GM21786 (cell line): ENCODE results near the gene AFM.

Source experiments
- ATAC-seq: cut with Tn5 transposase; IDR thresholded peaks from one replicate; pipeline ENCODE4 v1.9.1; 2021; ENCODE audit not compliant: unreplicated experiment

The AFM gene

GRCh38 chr4:73481358-73481757 is at the start of gene AFM:
TSS of gene AFM (plus strand) at chr4:73481745. CDS start at chr4:73481776, 31 bp downstream.
- ATAC-seq, result no peak

- ATAC-seq, result no peak
Observed at GRCh38 chr4:73431813-73432168, 49.8 kb upstream of the AFM start.

- no peak for ATAC-seq
Observed at GRCh38 chr4:73432169-73433000, 49.2 kb upstream of the AFM start.

- ATAC-seq, result no peak
Observed at GRCh38 chr4:73433140-73433539, 48.4 kb upstream of the AFM start.

- no peak for ATAC-seq
Observed at GRCh38 chr4:73434311-73434710, 47.2 kb upstream of the AFM start.

GRCh38 chr4:73435984-73436383 is 45.6 kb upstream of the AFM start, which contains the start of gene AFP:
TSS of gene AFP (plus strand) at chr4:73436221. CDS start at chr4:73436263, 42 bp downstream.
- ATAC-seq, result no peak

- no peak for ATAC-seq
Observed at GRCh38 chr4:73436674-73437557, 44.6 kb upstream of the AFM start.

GRCh38 chr4:73437558-73437956 is 44.0 kb upstream of the AFM start:
- ATAC-seq, result no peak

GRCh38 chr4:73438048-73438447 is 43.5 kb upstream of the AFM start:
- no peak for ATAC-seq

GRCh38 chr4:73438582-73439215 is 42.8 kb upstream of the AFM start:
- no peak for ATAC-seq

GRCh38 chr4:73439445-73439844 is 42.1 kb upstream of the AFM start:
- no peak for ATAC-seq

- ATAC-seq, result no peak
Observed at GRCh38 chr4:73439991-73440390, 41.6 kb upstream of the AFM start.

GRCh38 chr4:73440653-73441052 is 40.9 kb upstream of the AFM start:
- no peak for ATAC-seq

- no peak for ATAC-seq
Observed at GRCh38 chr4:73442275-73442674, 39.3 kb upstream of the AFM start.

GRCh38 chr4:73443224-73443623 is 38.3 kb upstream of the AFM start:
- no peak for ATAC-seq

GRCh38 chr4:73445383-73446335 is 35.9 kb upstream of the AFM start:
- ATAC-seq, result no peak

- peak; percentile 100 for ATAC-seq
Observed at GRCh38 chr4:73446336-73446938, 35.1 kb upstream of the AFM start.

- no peak for ATAC-seq
Observed at GRCh38 chr4:73447671-73448070, 33.9 kb upstream of the AFM start.

GRCh38 chr4:73448448-73449203 is 32.9 kb upstream of the AFM start:
- no peak for ATAC-seq
